GM21723 (cell line): Measurements from ENCODE around the gene LEMD1.

Experiments used
- ATAC-seq: cut with Tn5 transposase; IDR thresholded peaks from one replicate; pipeline ENCODE4 v1.9.1; 2021; ENCODE audit warnings: mild to moderate bottlenecking, moderate library complexity; ENCODE audit not compliant: unreplicated experiment

LEMD1 gene

DNA sequence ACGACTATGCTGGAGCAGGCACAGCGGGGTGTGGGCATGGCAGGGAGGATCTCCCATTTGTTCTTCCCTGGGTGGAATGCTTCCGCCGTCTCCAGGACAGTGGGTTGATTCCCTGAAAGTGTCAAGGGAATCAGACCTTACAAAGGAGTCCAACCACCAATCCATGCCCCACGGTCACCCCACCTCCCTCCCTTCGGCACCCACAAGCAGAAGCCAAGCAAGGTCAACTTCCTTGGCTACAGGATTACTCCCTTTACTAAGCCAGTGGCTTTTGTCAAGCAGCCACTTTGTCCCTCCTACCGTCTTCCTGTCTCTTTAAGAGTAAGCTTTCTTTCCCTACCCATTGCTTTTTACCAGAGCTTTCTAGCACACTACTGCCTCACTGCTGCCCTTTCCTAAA, 84.4 kb downstream of the LEMD1 start:
- no peak for ATAC-seq

DNA sequence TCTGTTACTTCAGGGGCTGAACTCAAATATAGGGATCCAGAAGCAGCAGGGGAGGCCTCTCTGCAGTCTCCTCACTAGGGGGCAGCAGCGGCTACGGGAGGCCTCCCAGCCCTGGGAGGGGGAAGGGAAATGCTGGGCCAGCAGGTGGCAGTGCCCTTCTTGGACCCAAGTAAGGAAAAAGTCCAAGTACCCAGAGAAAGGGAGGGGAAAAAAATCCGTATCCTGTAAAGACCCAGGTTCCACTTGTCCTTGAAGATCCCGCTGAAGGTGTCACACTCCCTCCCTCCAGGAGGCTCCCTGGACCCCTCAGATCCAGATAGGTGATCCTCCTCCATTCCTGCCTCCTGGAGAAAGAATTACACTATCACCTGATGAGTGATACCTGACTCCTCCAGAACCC, 86.2 kb downstream of the LEMD1 start:
- peak; percentile 56 for ATAC-seq

GRCh38 chr1:205332015-205332791, 89.7 kb downstream of the LEMD1 start:
- ATAC-seq = no peak
